ENCODE results near the gene IP6K1. TPM values are rescaled to one million over a fixed set of nuclear protein-coding genes. Genes with fewer than 3 reads are reported as not detected.

The IP6K1 gene
- total RNA-seq, 1 experiment from 2014 or later, result 38.2 TPM

DNA sequence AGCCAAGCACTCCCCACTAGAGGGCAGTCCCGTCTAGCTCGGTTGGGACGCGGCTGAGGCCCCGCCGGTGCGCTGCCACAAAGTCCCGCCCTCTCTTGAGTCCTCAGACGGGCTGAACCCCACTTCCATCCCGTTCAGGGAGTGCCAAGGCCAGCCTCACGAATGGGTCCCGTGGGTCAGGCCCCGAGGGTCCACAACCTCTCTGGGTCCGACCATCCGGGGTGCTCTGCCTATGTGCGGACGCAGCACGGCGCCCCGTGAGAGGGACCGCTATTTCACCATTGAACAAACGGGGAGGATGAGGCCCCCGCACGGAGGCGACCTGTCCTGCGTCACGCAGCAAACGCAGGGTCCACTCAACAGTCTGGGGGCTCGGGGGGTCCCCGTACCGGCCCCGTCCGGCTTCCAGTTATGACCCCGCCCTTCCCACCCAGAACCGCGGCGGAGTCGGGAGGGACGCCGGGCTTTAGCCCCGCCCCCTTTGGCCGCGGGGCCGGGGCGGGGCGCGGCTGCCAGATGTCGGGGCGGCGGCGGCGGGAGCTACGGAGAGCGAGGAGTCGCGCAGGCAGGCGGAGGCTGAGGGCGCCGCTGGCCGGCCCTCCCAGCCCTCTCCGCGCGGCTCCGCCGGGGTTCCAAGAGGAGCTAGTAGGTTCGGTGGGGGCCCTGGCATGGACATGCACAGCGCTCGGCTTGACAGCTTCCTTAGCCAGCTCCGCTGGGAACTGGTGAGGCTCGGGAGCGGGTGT lies 16.6 kb upstream of the IP6K1 start, which contains the start of gene INKA1:
Gene INKA1, plus strand, starts transcription at position 543 of the 746 bp plus-strand sequence. Its CDS starts 132 bp downstream, at position 675.
- H3K4me3 ChIP-seq (ENCODE audit: insufficient read depth, low read depth, low read length), result peak within 1 kb of the TSS; percentile 79
- peaks cover 17% of the 10 kb centered on the region for H3K27me3 ChIP-seq (ENCODE audit: control insufficient read depth, insufficient read depth, low read length)
- H3K36me3 ChIP-seq (replicated peaks; ENCODE audit: control insufficient read depth, insufficient read depth, low read length), result no peaks in the 10 kb centered on the region
- peak; percentile 97 for DNase-seq

DNA sequence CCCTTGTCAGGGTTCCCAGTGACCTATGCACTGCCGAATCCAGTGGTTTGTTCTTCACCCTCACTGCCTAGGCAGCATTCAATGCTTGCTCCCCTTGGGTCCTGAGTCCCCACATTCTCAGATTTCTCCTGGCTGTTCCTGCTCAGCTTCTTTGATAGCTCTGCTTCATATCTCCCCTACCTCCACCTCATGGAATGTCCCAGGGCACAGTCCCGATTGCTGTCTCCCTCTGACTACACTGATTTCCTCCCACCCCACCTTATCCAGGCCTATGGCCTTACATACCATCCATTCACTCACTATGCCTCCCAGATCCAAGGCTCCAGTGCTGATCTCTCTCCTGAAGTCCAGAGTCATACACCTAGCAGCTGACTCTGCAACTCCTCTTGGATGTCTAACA lies 14.8 kb upstream of the IP6K1 start:
- H3K36me3 ChIP-seq (replicated peaks; ENCODE audit: control insufficient read depth, insufficient read depth, low read length), result no peaks in the 10 kb centered on the region
- H3K4me3 ChIP-seq (ENCODE audit: insufficient read depth, low read depth, low read length), result no peak overlapping the region
- peak; percentile 31 for DNase-seq
- H3K27me3 ChIP-seq (ENCODE audit: control insufficient read depth, insufficient read depth, low read length), result peaks cover 17% of the 10 kb centered on the region

DNA sequence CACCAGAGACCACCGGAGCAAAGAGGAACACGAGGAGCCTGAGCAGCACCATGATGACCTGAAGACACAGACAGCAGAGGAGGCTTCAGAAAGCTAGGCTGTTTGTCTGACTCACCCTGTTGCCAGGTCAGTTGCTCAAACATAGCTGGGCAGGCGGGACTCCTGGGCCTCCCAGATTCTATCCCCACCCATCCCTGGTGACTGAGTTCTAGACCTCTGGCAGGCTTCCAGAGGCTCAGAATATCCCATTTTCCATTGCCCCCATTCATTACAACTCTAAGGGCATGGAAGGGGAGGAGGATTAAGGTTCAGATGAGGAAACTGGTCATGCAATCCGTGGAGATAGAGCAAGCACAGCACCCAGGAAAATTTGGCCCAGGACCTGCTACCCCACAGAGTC lies 13.4 kb upstream of the IP6K1 start, which contains the start of gene CDHR4:
Gene CDHR4, minus strand, starts transcription at position 113 of the 400 bp plus-strand sequence. Its CDS starts 61 bp downstream, at position 52.
- Histone ChIP-seq H3K27me3 (ENCODE audit: control insufficient read depth, insufficient read depth, low read length) (peaks cover 17% of the 10 kb centered on the region), H3K36me3 (replicated peaks; ENCODE audit: control insufficient read depth, insufficient read depth, low read length) (no peaks in the 10 kb centered on the region), H3K4me3 (ENCODE audit: insufficient read depth, low read depth, low read length) (no peak within 1 kb of the TSS)
- DNase-seq, result peak; percentile 20

DNA sequence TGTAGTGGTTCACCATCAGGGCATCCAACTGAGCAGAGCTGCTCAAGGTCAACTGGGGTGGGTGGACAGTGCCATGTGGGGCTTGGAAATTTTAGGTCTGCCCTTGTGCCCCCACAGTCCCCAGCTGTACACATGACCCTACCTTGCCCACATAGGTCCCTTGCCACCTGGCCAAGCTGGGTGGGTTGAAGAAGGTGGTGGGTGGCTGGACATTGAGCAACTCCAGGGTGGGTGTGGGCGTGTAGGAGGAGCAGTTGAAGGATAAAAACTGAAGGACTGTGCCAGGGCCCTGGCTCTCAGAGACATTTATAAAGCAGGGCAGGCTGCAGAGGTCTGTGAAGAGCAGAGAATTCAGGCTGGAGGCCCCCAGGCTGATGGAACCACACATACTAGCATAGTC lies 12.8 kb upstream of the IP6K1 start:
- H3K36me3 ChIP-seq (replicated peaks; ENCODE audit: control insufficient read depth, insufficient read depth, low read length), result no peaks in the 10 kb centered on the region
- H3K4me3 ChIP-seq (ENCODE audit: insufficient read depth, low read depth, low read length), result no peak overlapping the region
- no peak for DNase-seq
- H3K27me3 ChIP-seq (ENCODE audit: control insufficient read depth, insufficient read depth, low read length), result peaks cover 12% of the 10 kb centered on the region

DNA sequence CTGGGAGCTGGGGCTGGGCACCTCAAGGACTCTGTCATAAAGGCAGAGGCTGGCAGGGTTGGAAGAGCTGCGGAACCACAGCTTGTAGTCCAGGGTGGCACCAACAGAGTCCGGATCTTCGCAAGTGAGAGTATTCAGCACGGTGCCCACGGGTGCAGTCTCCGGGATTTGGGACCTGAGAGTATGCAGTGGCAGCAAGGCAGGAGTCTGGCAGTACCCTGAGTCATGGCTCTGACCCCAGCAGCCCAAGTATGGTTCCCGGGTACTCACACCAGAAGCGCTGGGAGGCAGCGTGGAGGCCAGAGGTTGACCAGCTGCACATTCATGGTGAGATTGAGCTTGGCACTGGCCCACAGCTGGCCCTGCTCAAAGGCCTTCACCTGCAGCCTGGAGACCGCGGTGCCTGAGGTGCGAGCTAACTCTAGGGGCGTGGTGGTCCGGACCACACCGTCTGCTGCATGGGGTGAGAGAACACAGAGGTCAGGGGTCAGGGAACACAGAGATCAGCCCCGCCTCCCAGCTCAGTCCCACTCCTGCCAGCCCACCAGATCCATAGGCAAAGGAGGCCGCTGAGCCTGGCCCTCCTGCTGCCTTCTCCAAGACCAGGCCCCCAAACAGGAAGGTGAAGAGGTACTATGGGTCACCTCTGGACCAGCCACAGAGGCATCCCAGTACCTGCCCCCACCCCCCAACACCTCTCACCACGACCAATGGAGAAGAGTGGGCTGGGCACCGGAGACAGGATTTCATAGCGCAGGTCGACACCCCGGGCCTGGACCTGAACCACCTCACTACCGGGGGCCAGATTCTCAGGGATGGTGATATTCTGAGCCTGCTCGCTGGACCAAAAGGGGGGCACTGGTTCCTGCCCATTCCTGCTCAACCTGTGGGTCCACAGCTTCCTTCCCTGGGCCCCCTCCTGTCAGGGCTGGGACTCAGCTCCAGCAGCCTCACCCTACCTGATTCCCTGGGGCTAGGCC lies 8.9 kb upstream of the IP6K1 start:
- Histone ChIP-seq H3K36me3 (replicated peaks; ENCODE audit: control insufficient read depth, insufficient read depth, low read length) (no peaks in the 10 kb centered on the region), H3K4me3 (ENCODE audit: insufficient read depth, low read depth, low read length) (no peak overlapping the region), H3K27me3 (ENCODE audit: control insufficient read depth, insufficient read depth, low read length) (peaks cover 2% of the 10 kb centered on the region; the same call in 1 of the 2 replicates)
- peak; percentile 42 for DNase-seq

DNA sequence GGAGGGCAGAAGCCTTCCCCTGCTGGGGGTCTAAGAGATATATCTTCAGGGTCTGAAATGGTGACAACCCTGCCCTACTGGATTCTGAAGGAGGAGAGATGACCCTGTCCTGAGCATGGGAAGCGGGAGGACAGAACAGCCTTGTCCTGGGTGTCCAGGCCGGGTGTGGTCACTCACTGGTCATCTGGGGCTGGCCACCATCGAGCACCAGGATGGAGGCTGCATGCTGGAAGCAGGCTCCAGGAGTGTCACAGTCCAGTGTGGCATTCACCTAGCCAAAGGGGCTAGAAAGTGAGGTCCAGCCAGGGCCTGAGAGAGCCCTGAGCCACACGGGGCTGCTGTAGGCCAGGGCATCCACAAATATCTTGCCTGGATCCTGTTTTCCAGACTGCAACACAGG lies 8.1 kb upstream of the IP6K1 start:
- H3K36me3 ChIP-seq (replicated peaks; ENCODE audit: control insufficient read depth, insufficient read depth, low read length), result no peaks in the 10 kb centered on the region
- peaks cover 2% of the 10 kb centered on the region; the same call in 1 of the 2 replicates for H3K27me3 ChIP-seq (ENCODE audit: control insufficient read depth, insufficient read depth, low read length)
- peak; percentile 21 for DNase-seq
- no peak overlapping the region for H3K4me3 ChIP-seq (ENCODE audit: insufficient read depth, low read depth, low read length)

DNA sequence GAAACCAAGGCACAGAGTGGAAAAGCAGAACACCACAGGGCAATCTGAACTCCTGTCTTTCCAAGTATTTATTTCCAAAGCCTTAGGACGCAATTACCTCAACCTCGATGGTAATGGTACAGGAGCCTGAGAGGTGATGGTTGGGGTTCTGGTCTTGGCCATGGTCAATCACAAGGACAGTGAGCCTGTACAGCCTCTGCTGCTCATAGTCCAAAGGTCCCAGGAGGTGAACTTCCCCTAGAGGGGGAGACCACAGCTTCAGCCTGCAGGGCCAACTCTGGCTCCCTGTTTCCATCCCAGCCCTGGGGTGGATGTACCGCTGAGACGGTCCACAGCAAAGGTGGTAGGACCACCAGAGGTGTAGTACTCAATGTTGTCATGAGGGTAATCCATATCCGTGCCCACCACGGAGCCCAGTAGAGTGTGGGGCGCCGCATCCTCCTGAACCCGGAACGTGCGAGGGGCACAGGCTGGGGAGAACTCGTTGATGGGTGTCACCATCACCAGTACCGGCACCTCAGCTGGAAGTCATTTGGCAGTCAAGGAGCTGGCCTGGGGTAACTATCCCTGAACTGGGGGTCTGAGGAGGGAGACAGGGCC lies 7.2 kb upstream of the IP6K1 start:
- DNase-seq, result no peak
- Histone ChIP-seq H3K4me3 (ENCODE audit: insufficient read depth, low read depth, low read length) (no peak overlapping the region), H3K27me3 (ENCODE audit: control insufficient read depth, insufficient read depth, low read length) (peaks cover 2% of the 10 kb centered on the region; the same call in 1 of the 2 replicates), H3K36me3 (replicated peaks; ENCODE audit: control insufficient read depth, insufficient read depth, low read length) (no peaks in the 10 kb centered on the region)

DNA sequence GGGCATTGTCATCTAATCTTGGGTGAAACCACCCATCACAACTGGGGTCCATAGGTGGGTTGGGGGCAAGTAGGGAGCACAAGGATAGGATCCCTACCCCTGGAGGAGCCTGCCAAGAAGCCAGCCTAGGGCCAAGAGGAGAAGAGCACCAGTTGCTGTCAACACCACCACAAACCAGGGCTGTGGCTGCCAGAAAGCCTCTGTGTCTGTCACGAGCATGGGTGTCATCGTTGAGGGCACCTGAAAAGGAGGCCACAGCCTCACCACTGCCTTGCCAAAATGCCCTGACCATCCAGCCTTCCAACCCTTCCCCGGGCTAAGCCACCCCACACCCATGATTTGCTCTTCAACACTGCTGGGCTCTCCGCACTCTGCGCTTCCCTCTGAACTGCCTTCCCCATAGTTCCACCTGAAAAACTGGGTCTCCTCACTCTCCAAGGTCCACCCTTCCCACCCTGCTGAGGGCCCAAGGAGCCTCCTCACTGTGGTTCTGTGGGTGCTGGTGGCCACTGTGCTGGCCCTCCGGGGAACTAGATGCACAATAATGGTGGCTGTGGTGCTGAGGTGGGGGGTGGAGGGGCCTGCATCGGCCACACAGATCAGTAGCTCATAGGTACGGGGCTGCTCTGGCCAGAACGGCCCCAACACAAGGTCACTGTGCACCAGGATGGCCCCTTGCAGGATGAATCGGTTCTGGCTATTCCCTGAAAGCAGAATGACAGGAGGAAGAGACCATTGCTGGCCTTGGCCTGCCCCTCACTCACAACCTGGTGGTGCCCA lies 6.2 kb upstream of the IP6K1 start:
- DNase-seq, result no peak
- Histone ChIP-seq H3K4me3 (ENCODE audit: insufficient read depth, low read depth, low read length) (no peak overlapping the region), H3K27me3 (ENCODE audit: control insufficient read depth, insufficient read depth, low read length) (peaks cover 2% of the 10 kb centered on the region; the same call in 1 of the 2 replicates), H3K36me3 (replicated peaks; ENCODE audit: control insufficient read depth, insufficient read depth, low read length) (no peaks in the 10 kb centered on the region)

DNA sequence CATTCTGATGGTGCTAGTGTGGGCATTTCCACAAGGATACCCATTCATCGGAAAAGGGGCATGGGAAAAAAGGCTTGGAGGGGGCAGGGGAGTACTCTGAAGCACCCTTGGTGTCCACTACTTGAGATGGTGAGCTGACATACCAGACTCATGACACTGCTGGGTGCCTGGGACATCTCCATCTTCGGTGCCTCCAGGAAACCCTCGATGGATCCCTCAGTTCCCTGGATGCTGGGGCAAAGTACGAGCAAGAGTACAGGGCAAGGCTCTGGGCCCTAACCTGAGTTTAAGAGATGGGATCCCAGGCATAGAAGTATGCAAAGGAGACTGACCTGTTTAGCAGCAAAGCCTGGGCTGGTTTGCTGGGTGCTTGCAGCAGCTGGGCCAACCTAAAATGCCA lies 5.2 kb upstream of the IP6K1 start:
- Histone ChIP-seq H3K27me3 (ENCODE audit: control insufficient read depth, insufficient read depth, low read length) (peaks cover 2% of the 10 kb centered on the region; the same call in 1 of the 2 replicates), H3K36me3 (replicated peaks; ENCODE audit: control insufficient read depth, insufficient read depth, low read length) (no peaks in the 10 kb centered on the region), H3K4me3 (ENCODE audit: insufficient read depth, low read depth, low read length) (no peak overlapping the region)
- DNase-seq, result no peak

DNA sequence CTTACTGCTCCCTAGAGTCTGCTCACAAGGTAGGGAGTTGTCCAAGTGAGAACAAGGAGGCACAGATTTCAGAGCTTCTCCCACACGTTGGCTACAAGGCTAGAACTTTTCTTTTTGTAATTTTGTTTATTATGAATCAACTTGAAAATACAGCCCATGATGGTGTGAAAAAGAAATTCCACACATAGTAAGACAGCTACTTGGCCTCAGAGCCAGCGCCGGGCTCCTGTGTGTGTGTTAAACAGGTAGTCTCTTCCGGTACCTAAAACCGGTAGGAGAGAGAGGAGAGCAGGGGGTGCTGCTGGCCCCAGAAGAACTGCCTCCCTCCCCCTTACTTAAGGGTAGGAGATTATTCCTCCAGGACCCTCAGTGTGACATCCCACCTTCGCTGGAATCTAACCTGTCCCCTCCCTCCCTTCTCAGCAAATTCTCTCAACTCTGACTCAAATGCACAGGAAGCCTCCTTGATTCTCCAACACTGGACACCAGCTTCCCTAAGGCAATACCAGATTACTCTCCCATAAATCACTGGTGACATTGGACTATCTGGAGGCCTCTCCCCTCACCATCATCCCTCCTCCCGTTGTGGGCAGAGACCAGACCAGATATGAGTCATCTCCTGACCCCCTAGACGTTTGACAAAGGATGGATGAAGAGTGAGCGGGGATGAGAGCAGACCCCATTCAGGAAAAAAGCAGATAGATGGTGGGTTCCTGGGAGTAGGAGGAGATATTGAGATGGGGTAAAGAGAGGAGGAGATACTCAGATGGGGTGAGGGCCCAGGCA lies 4.5 kb upstream of the IP6K1 start:
- DNase-seq, result peak; percentile 20
- no peak overlapping the region for H3K4me3 ChIP-seq (ENCODE audit: insufficient read depth, low read depth, low read length)
- H3K36me3 ChIP-seq (replicated peaks; ENCODE audit: control insufficient read depth, insufficient read depth, low read length), result no peaks in the 10 kb centered on the region
- peaks cover 2% of the 10 kb centered on the region; the same call in 1 of the 2 replicates for H3K27me3 ChIP-seq (ENCODE audit: control insufficient read depth, insufficient read depth, low read length)

DNA sequence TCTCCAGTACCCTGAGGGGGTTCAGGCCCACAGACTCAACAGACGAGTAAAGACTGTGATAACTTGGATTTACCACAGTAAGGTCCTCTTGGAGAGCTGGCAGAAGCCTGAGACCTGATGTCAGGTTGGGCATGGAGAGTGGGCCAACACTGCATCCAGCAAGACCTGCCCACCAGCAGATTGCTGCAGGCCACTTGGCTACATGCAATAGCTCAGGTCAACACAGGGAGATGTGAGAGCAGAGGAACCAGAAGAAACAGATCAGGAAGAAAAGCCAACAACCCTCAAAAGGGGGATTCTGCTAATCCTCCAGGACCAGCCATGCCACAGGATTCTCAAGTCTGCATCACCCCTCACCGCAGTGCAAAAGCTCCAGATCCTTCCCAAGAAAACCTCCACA lies 1.7 kb upstream of the IP6K1 start:
- Histone ChIP-seq H3K36me3 (replicated peaks; ENCODE audit: control insufficient read depth, insufficient read depth, low read length) (no peaks in the 10 kb centered on the region), H3K27me3 (ENCODE audit: control insufficient read depth, insufficient read depth, low read length) (peaks cover 2% of the 10 kb centered on the region; the same call in 1 of the 2 replicates), H3K4me3 (ENCODE audit: insufficient read depth, low read depth, low read length) (no peak overlapping the region)
- DNase-seq, result no peak

DNA sequence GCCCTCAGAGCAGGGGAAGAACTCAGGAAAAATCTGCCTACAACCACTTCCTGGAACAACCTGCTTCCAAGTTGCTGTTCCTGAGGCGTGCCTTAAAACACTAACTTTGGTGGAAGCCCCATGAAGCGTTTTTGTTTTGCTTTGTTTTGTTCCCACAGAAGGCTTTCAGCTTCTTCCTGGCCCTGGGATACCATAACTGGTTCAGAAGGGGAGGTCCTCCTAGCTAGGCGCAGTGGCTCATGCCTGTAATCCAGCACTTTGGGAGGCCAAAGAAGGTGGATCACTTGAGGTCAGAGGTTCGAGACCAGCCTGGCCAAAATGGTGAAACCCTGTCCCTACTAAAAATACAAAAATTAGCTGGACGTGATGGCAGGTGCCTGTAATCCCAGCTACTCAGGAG lies 1.2 kb upstream of the IP6K1 start:
- Histone ChIP-seq H3K4me3 (ENCODE audit: insufficient read depth, low read depth, low read length) (no peak overlapping the region), H3K36me3 (replicated peaks; ENCODE audit: control insufficient read depth, insufficient read depth, low read length) (no peaks in the 10 kb centered on the region), H3K27me3 (ENCODE audit: control insufficient read depth, insufficient read depth, low read length) (peaks cover 2% of the 10 kb centered on the region; the same call in 1 of the 2 replicates)
- DNase-seq, result no peak

DNA sequence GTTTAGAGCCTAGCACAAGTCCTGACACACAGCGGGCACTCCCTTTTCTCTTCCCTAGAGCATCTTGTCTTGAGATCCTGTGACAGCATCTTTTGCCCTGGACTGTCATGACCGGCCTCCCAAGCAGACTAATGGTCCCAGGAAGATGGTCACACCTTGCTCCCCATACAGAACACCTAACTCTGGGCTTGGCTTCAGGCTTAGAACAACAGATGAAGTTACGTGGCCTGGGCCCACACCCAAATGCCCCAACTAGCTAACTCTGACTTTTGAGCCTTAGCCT lies 781 bp upstream of the IP6K1 start:
- DNase-seq, result no peak
- H3K4me3 ChIP-seq (ENCODE audit: insufficient read depth, low read depth, low read length), result peak overlapping the region; percentile 43
- H3K36me3 ChIP-seq (replicated peaks; ENCODE audit: control insufficient read depth, insufficient read depth, low read length), result no peaks in the 10 kb centered on the region
- H3K27me3 ChIP-seq (ENCODE audit: control insufficient read depth, insufficient read depth, low read length), result peaks cover 2% of the 10 kb centered on the region; the same call in 1 of the 2 replicates

Measured in H7 (cell line).